HepG2 (cell line): ENCODE results near the gene RPS8. TPM values are rescaled to one million over a fixed set of nuclear protein-coding genes. Genes with fewer than 3 reads are reported as not detected.
A peak's percentile ranks its signal among the peaks of the same experiment; 100 is the strongest.

ENCODE experiments used
- DNMT3B ChIP-seq: conservative IDR thresholded peaks from 2 replicates; pipeline ENCODE4 v1.6.1; 2016; ENCODE audit warnings: missing biosample characterization, control low read depth
- KAT8 ChIP-seq: IDR thresholded peaks from 2 replicates; pipeline ENCODE4 v1.6.1; 2016; ENCODE audit warnings: missing genetic modification reagents, missing compliant biosample characterization
- MXI1 ChIP-seq: IDR thresholded peaks from 3 replicates; pipeline ENCODE4 v1.6.1; 2012; ENCODE audit warnings: low read depth, low read length, inconsistent platforms, borderline replicate concordance
- NONO ChIP-seq, 2 experiments: fragments of 450-650 bp in 1 of 2; sonication (generic) in 1 of 2; formaldehyde crosslinking in 1 of 2; IDR thresholded peaks in 1 of 2; conservative IDR thresholded peaks in 1 of 2; 2 replicates each; pipeline versions ENCODE4 v1.6.1 to v1.8.0; 2017 to 2022; ENCODE audit warnings: mild to moderate bottlenecking in 1 of 2, missing genetic modification reagents in 1 of 2, moderate library complexity in 1 of 2
- SUZ12 ChIP-seq: fragments of 150-350 bp; IDR thresholded peaks from 2 replicates; pipeline ENCODE4 v1.6.1; 2014; ENCODE audit warnings: low read depth, low read length
- ZBTB1 ChIP-seq: sonication (generic); formaldehyde crosslinking; IDR thresholded peaks from 2 replicates; pipeline ENCODE4 v1.4.0; 2020; ENCODE audit warnings: missing genetic modification reagents, borderline replicate concordance
- ZBTB37 ChIP-seq: sonication (generic); formaldehyde crosslinking; IDR thresholded peaks from 2 replicates; pipeline ENCODE4 v1.4.0; 2020; ENCODE audit warnings: mild to moderate bottlenecking, missing genetic modification reagents
- ZBTB7A ChIP-seq: sonication (generic); formaldehyde crosslinking; IDR thresholded peaks from 2 replicates; pipeline ENCODE4 v1.8.0; 2022; ENCODE audit warnings: mild to moderate bottlenecking, missing genetic modification reagents
- ZNF513 ChIP-seq: sonication (generic); formaldehyde crosslinking; conservative IDR thresholded peaks from 2 replicates; pipeline ENCODE4 v1.5.0; 2020; ENCODE audit warnings: missing genetic modification reagents
- ZNF564 ChIP-seq: sonication (generic); formaldehyde crosslinking; IDR thresholded peaks from 2 replicates; pipeline ENCODE4 v1.8.1; 2023; ENCODE audit warnings: mild to moderate bottlenecking, missing genetic modification reagents
- ZNF879 ChIP-seq: sonication (generic); formaldehyde crosslinking; IDR thresholded peaks from 2 replicates; pipeline ENCODE4 v1.8.1; 2023; ENCODE audit warnings: missing genetic modification reagents
- polyA plus RNA-seq, 8 experiments: library from polyadenylated mRNA; depleted of rRNA in 3 of 8; stranded (reverse) in 7 of 8; unstranded in 1 of 8; fragments of >200 nt; fragmentation: Illumina TruSeq in 4 of 8; extraction: Trizol in 4 of 8; gene quantifications; 2 replicates each; pipeline versions ENCODE4 v1.2.1 to v1.2.3, GENCODE V29; 2011 to 2016; ENCODE audit warnings: low read depth in 4 of 8, missing spikeins in 1 of 8, mixed read lengths in 1 of 8; ENCODE audit not compliant: insufficient read depth in 1 of 8
- total RNA-seq, 5 experiments: library from RNA; depleted of rRNA; stranded (reverse); fragments of >200 nt; fragmentation: Illumina TruSeq; extraction: Trizol; gene quantifications; 2 replicates each; pipeline ENCODE4 v1.2.3, GENCODE V29; 2016; ENCODE audit warnings: low read depth in 1 of 5
- TF ChIP-seq, protein P1 (sequence below), 2 experiments: sonication (generic) in 1 of 2; formaldehyde crosslinking in 1 of 2; IDR thresholded peaks; 2 replicates each; pipeline versions ENCODE4 v1.5.1 to v1.6.1; 2011 to 2020; ENCODE audit warnings: borderline replicate concordance in 1 of 2, low read depth in 1 of 2, low read length in 1 of 2, mild to moderate bottlenecking in 1 of 2, missing genetic modification reagents in 1 of 2, moderate library complexity in 1 of 2
- TF ChIP-seq, protein P2 (sequence below): sonication (generic); formaldehyde crosslinking; IDR thresholded peaks from 2 replicates; pipeline ENCODE4 v1.5.1; 2020; ENCODE audit warnings: missing genetic modification reagents, mild to moderate bottlenecking, borderline replicate concordance
- TF ChIP-seq, protein P3 (sequence below): sonication (generic); formaldehyde crosslinking; IDR thresholded peaks from 2 replicates; pipeline ENCODE4 v1.4.0; 2020; ENCODE audit warnings: mild to moderate bottlenecking, missing genetic modification reagents

Gene RPS8
- total and polyA plus RNA-seq, 2 of the 13 experiments (the other 11 are each of a cell fraction or from before 2014, with no cell fraction given), result 2,628 to 2,822 TPM

GRCh38 chr1:44819608-44820327 is 44.4 kb downstream of the RPS8 start (continued):
- TF ChIP-seq, protein P1, sequence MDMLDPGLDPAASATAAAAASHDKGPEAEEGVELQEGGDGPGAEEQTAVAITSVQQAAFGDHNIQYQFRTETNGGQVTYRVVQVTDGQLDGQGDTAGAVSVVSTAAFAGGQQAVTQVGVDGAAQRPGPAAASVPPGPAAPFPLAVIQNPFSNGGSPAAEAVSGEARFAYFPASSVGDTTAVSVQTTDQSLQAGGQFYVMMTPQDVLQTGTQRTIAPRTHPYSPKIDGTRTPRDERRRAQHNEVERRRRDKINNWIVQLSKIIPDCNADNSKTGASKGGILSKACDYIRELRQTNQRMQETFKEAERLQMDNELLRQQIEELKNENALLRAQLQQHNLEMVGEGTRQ (IDR thresholded peaks at IDR 0.05; ENCODE audit: low read depth, low read length), result no peak
- TF ChIP-seq, protein P1 (CRISPR knock-in tag; IDR thresholded peaks at IDR 0.05; ENCODE audit: borderline replicate concordance), result no peak
- TF ChIP-seq, protein P2, sequence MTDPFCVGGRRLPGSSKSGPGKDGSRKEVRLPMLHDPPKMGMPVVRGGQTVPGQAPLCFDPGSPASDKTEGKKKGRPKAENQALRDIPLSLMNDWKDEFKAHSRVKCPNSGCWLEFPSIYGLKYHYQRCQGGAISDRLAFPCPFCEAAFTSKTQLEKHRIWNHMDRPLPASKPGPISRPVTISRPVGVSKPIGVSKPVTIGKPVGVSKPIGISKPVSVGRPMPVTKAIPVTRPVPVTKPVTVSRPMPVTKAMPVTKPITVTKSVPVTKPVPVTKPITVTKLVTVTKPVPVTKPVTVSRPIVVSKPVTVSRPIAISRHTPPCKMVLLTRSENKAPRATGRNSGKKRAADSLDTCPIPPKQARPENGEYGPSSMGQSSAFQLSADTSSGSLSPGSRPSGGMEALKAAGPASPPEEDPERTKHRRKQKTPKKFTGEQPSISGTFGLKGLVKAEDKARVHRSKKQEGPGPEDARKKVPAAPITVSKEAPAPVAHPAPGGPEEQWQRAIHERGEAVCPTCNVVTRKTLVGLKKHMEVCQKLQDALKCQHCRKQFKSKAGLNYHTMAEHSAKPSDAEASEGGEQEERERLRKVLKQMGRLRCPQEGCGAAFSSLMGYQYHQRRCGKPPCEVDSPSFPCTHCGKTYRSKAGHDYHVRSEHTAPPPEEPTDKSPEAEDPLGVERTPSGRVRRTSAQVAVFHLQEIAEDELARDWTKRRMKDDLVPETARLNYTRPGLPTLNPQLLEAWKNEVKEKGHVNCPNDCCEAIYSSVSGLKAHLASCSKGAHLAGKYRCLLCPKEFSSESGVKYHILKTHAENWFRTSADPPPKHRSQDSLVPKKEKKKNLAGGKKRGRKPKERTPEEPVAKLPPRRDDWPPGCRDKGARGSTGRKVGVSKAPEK (CRISPR knock-in tag), result no peak
- TF ChIP-seq, protein P3, sequence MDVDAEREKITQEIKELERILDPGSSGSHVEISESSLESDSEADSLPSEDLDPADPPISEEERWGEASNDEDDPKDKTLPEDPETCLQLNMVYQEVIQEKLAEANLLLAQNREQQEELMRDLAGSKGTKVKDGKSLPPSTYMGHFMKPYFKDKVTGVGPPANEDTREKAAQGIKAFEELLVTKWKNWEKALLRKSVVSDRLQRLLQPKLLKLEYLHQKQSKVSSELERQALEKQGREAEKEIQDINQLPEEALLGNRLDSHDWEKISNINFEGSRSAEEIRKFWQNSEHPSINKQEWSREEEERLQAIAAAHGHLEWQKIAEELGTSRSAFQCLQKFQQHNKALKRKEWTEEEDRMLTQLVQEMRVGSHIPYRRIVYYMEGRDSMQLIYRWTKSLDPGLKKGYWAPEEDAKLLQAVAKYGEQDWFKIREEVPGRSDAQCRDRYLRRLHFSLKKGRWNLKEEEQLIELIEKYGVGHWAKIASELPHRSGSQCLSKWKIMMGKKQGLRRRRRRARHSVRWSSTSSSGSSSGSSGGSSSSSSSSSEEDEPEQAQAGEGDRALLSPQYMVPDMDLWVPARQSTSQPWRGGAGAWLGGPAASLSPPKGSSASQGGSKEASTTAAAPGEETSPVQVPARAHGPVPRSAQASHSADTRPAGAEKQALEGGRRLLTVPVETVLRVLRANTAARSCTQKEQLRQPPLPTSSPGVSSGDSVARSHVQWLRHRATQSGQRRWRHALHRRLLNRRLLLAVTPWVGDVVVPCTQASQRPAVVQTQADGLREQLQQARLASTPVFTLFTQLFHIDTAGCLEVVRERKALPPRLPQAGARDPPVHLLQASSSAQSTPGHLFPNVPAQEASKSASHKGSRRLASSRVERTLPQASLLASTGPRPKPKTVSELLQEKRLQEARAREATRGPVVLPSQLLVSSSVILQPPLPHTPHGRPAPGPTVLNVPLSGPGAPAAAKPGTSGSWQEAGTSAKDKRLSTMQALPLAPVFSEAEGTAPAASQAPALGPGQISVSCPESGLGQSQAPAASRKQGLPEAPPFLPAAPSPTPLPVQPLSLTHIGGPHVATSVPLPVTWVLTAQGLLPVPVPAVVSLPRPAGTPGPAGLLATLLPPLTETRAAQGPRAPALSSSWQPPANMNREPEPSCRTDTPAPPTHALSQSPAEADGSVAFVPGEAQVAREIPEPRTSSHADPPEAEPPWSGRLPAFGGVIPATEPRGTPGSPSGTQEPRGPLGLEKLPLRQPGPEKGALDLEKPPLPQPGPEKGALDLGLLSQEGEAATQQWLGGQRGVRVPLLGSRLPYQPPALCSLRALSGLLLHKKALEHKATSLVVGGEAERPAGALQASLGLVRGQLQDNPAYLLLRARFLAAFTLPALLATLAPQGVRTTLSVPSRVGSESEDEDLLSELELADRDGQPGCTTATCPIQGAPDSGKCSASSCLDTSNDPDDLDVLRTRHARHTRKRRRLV (CRISPR knock-in tag), result peak; percentile 100
- TF ChIP-seq ZNF564 (CRISPR knock-in tag) (peak; percentile 74; the same call in 1 of the 2 replicates), MXI1 (peak; percentile 43; the same call in 1 of the 3 replicates), SUZ12 (peak; percentile 72), ZBTB1 (CRISPR knock-in tag) (peak; percentile 12; the same call in 1 of the 2 replicates), ZNF513 (CRISPR knock-in tag) (no peak), NONO (IDR thresholded peaks at IDR 0.05) (no peak), NONO (CRISPR knock-in tag; conservative IDR thresholded peaks at IDR 0.05) (peak; percentile 98), ZBTB7A (no peak; the same call in 1 of the 2 replicates), ZBTB37 (CRISPR knock-in tag) (no peak), DNMT3B (CRISPR knock-in tag) (0 out of 2 replicates have a peak, but pooled peaks have one; percentile 33), ZNF879 (CRISPR knock-in tag) (no peak), KAT8 (CRISPR knock-in tag) (peak; percentile 69)
